WERI-Rb-1 (cell line): ENCODE measurements around the gene SEMA3D.
A peak's percentile ranks its signal among the peaks of the same experiment; 100 is the strongest.

ENCODE experiments used
- DNase-seq: peaks from one replicate; pipeline ENCODE4 v3.0.0-alpha.2; 2020
- H3K27ac ChIP-seq: fragments of 250-450 bp; sonication (Bioruptor Pico); 2 replicates; pipeline ENCODE4 v1.5.1; 2020; ENCODE audit warnings: mild to moderate bottlenecking, moderate library complexity
- H3K27me3 ChIP-seq: fragments of 250-450 bp; sonication (Bioruptor Pico); 2 replicates; pipeline ENCODE4 v1.5.1; 2021; ENCODE audit warnings: mild to moderate bottlenecking, low read depth, moderate library complexity; ENCODE audit not compliant: insufficient read depth, severe bottlenecking
- H3K36me3 ChIP-seq: fragments of 250-450 bp; sonication (Bioruptor Pico); 2 replicates; pipeline ENCODE4 v1.5.1; 2020; ENCODE audit warnings: mild to moderate bottlenecking, moderate library complexity
- H3K4me3 ChIP-seq: 2 replicates; pipeline ENCODE4 v1.5.1; 2011; ENCODE audit warnings: low read depth, mild to moderate bottlenecking, control low read depth, low read length
- H3K9me3 ChIP-seq: fragments of 250-450 bp; sonication (Bioruptor Pico); 2 replicates; pipeline ENCODE4 v1.5.1; 2021; ENCODE audit warnings: mild to moderate bottlenecking, moderate library complexity; ENCODE audit not compliant: severe bottlenecking
- TF ChIP-seq, protein P1 (sequence below): IDR thresholded peaks from 2 replicates; pipeline ENCODE4 v1.5.1; 2011; ENCODE audit warnings: low read depth, mild to moderate bottlenecking, control low read depth, inconsistent platforms, low read length

Gene SEMA3D

DNA sequence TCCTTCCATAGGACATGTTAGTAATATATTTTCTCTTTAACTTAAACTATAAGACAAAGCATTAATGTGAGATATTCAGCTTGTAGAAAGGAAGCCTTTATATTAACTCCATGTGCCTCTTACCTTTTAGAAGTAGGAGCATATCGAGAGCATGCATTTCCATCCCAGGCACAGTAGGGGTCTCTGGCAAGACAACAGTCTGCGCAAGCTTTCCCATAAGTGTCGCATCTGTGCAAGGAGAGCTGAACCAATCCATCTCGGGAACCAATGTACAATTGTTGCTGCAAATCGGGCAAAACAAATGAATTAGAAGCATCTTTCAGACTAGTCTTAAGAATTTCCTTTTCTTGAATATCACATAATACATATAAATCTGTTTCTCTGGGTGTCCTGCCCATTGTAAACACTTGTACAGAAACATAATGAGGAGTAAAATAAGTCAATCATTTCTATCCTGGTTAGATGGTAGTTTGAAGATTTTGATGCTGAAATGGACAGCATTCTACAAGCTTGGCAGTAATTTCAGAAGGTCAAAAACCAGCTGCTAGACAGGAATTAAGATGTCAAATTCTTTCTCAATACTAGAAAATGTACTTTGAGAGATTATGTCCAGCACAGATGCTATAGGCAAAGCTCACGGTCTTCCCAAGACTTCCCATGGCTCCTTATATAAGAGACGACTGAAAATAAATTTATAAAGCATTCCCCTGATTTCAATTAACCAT lies 171.8 kb downstream of the SEMA3D start:
- H3K36me3 ChIP-seq, result no peaks in the 10 kb centered on the region
- H3K27me3 ChIP-seq, result no peaks in the 10 kb centered on the region
- no peak overlapping the region for H3K27ac ChIP-seq
- peak; percentile 71 for DNase-seq
- TF ChIP-seq, protein P1, sequence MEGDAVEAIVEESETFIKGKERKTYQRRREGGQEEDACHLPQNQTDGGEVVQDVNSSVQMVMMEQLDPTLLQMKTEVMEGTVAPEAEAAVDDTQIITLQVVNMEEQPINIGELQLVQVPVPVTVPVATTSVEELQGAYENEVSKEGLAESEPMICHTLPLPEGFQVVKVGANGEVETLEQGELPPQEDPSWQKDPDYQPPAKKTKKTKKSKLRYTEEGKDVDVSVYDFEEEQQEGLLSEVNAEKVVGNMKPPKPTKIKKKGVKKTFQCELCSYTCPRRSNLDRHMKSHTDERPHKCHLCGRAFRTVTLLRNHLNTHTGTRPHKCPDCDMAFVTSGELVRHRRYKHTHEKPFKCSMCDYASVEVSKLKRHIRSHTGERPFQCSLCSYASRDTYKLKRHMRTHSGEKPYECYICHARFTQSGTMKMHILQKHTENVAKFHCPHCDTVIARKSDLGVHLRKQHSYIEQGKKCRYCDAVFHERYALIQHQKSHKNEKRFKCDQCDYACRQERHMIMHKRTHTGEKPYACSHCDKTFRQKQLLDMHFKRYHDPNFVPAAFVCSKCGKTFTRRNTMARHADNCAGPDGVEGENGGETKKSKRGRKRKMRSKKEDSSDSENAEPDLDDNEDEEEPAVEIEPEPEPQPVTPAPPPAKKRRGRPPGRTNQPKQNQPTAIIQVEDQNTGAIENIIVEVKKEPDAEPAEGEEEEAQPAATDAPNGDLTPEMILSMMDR, result peak; percentile 61
- H3K4me3 ChIP-seq, result no peak overlapping the region
- no peaks in the 10 kb centered on the region for H3K9me3 ChIP-seq

GRCh38 chr7:85011127-85011526 lies 175.7 kb downstream of the SEMA3D start:
- no peak for DNase-seq
- TF ChIP-seq, protein P1, result no peak
- no peak overlapping the region for H3K4me3 ChIP-seq
- no peaks in the 10 kb centered on the region for H3K36me3 ChIP-seq
- H3K27ac ChIP-seq, result no peak overlapping the region
- no peaks in the 10 kb centered on the region for H3K9me3 ChIP-seq
- H3K27me3 ChIP-seq, result no peaks in the 10 kb centered on the region

GRCh38 chr7:85010306-85010705 lies 176.6 kb downstream of the SEMA3D start:
- DNase-seq, result no peak
- H3K9me3 ChIP-seq, result no peaks in the 10 kb centered on the region
- H3K36me3 ChIP-seq, result no peaks in the 10 kb centered on the region
- no peak overlapping the region for H3K4me3 ChIP-seq
- no peaks in the 10 kb centered on the region for H3K27me3 ChIP-seq
- no peak overlapping the region for H3K27ac ChIP-seq
- TF ChIP-seq, protein P1, result no peak

DNA sequence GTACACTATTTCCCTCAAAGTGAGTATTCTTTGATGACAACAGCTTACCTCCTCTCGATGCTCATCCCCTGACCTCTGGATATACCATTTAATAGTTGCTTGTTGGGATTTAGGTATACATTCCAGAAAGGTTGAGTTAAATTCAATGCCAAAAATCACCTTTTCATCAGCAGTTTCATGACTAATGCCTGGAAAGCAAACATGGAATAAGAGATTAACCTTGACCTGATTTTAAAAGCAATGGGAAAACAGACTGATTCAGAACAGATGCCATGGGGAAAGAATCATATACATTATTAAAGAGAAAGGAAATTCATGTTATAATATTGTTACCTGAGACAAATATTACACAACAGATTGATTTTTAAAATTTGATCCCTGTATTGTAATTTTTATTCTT lies 180.1 kb downstream of the SEMA3D start:
- Histone ChIP-seq H3K4me3 (no peak overlapping the region), H3K36me3 (no peaks in the 10 kb centered on the region), H3K27ac (no peak overlapping the region), H3K9me3 (no peaks in the 10 kb centered on the region), H3K27me3 (no peaks in the 10 kb centered on the region)
- DNase-seq, result no peak
- TF ChIP-seq, protein P1, result no peak

DNA sequence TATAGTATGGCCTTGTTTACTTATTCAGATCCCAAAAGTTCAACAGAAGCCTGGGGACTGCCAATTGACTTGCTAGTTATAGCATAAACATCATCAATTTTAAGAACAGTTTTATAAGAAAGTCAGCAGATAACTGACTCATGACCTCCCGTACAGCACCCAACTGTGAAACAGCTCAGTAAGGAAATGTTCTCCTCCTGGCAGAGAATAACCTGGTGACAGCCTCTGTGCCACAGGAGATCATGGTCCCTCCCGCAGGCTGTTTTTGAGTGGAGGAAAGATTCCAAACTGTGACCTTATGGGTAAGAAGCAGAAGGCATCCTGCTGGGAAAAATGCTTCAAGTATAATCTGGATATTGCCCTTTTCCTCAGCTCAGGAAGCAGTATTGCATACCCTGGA lies 182.5 kb downstream of the SEMA3D start:
- TF ChIP-seq, protein P1, result no peak
- Histone ChIP-seq H3K36me3 (no peaks in the 10 kb centered on the region), H3K27me3 (no peaks in the 10 kb centered on the region), H3K27ac (no peak overlapping the region), H3K9me3 (no peaks in the 10 kb centered on the region), H3K4me3 (no peak overlapping the region)
- no peak for DNase-seq
